Measurements from ENCODE around the gene LHX3. TPM values are rescaled to one million over a fixed set of nuclear protein-coding genes. Genes with fewer than 3 reads are reported as not detected.

LHX3 gene
- total RNA-seq, 1 experiment from 2014 or later = 0.22 TPM

GRCh38 chr9:136210276-136210675 lies 5.3 kb upstream of the LHX3 start:
- no TSS peak for BruUV-seq (replicated peaks)
- TF ChIP-seq CTCF (conservative IDR thresholded peaks at IDR 0.05) (no peak), EZH2 (IDR thresholded peaks at IDR 0.05; ENCODE audit: low read depth) (no peak)
- DNase-seq = no peak
- H2AFZ ChIP-seq = no peak overlapping the region
- intact Hi-C loops (cut with micrococcal nuclease; ENCODE audit: unreplicated experiment) = no loop called here
- no peak overlapping the region for H3K27ac ChIP-seq
- no peaks in the 10 kb centered on the region; the same call in 1 of the 2 replicates for H3F3A ChIP-seq (ENCODE audit: insufficient read depth, low read depth)
- peaks cover 17% of the 10 kb centered on the region for H4K20me1 ChIP-seq (ENCODE audit: insufficient read depth)
- no peaks in the 10 kb centered on the region for H3K27me3 ChIP-seq (ENCODE audit: insufficient read depth, low read depth)
- no peaks in the 10 kb centered on the region for H3K9me3 ChIP-seq (ENCODE audit: insufficient read depth, low read depth)
- H3K36me3 ChIP-seq (ENCODE audit: low read depth) = peaks cover 7% of the 10 kb centered on the region; the same call in 1 of the 2 replicates
- POLR2A ChIA-PET (ENCODE audit: unreplicated experiment) = no interaction called here
- no peak overlapping the region for H3K4me3 ChIP-seq
- no peak overlapping the region for H3K4me2 ChIP-seq
- CTCF ChIA-PET = no interaction called here
- no peaks in the 10 kb centered on the region for H3K9me2 ChIP-seq (ENCODE audit: insufficient read depth)
- H3K4me1 ChIP-seq (replicated peaks; ENCODE audit: insufficient read depth) = no peaks in the 10 kb centered on the region
- H3K79me2 ChIP-seq (ENCODE audit: low read depth) = no peaks in the 10 kb centered on the region

GRCh38 chr9:136209786-136210185 lies 4.9 kb upstream of the LHX3 start:
- H3K27me3 ChIP-seq (ENCODE audit: insufficient read depth, low read depth) = no peaks in the 10 kb centered on the region
- ChIA-PET POLR2A (ENCODE audit: unreplicated experiment) (no interaction called here), CTCF (no interaction called here)
- H3K4me1 ChIP-seq (replicated peaks; ENCODE audit: insufficient read depth) = no peaks in the 10 kb centered on the region
- H3K9me3 ChIP-seq (ENCODE audit: insufficient read depth, low read depth) = no peaks in the 10 kb centered on the region
- no peak overlapping the region for H3K4me2 ChIP-seq
- no peak for TF ChIP-seq EZH2 (IDR thresholded peaks at IDR 0.05; ENCODE audit: low read depth)
- TF ChIP-seq CTCF (conservative IDR thresholded peaks at IDR 0.05) = no peak
- H2AFZ ChIP-seq = no peak overlapping the region
- H4K20me1 ChIP-seq (ENCODE audit: insufficient read depth) = peaks cover 17% of the 10 kb centered on the region
- H3K36me3 ChIP-seq (ENCODE audit: low read depth) = peaks cover 7% of the 10 kb centered on the region; the same call in 1 of the 2 replicates
- DNase-seq = no peak
- no peak overlapping the region for H3K4me3 ChIP-seq
- BruUV-seq (replicated peaks) = no TSS peak
- H3K9me2 ChIP-seq (ENCODE audit: insufficient read depth) = no peaks in the 10 kb centered on the region
- no peaks in the 10 kb centered on the region for H3K79me2 ChIP-seq (ENCODE audit: low read depth)
- H3K27ac ChIP-seq = no peak overlapping the region
- no peaks in the 10 kb centered on the region; the same call in 1 of the 2 replicates for H3F3A ChIP-seq (ENCODE audit: insufficient read depth, low read depth)
- intact Hi-C loops (cut with micrococcal nuclease; ENCODE audit: unreplicated experiment) = no loop called here

- Histone ChIP-seq H3K79me2 (ENCODE audit: low read depth) (no peaks in the 10 kb centered on the region), H3K36me3 (ENCODE audit: low read depth) (peaks cover 4% of the 10 kb centered on the region; the same call in 1 of the 2 replicates), H3F3A (ENCODE audit: insufficient read depth, low read depth) (no peaks in the 10 kb centered on the region; the same call in 1 of the 2 replicates), H2AFZ (no peak overlapping the region), H3K9me2 (ENCODE audit: insufficient read depth) (no peaks in the 10 kb centered on the region), H3K4me1 (replicated peaks; ENCODE audit: insufficient read depth) (no peaks in the 10 kb centered on the region), H4K20me1 (ENCODE audit: insufficient read depth) (peaks cover 17% of the 10 kb centered on the region), H3K9me3 (ENCODE audit: insufficient read depth, low read depth) (no peaks in the 10 kb centered on the region), H3K27ac (no peak overlapping the region), H3K27me3 (ENCODE audit: insufficient read depth, low read depth) (no peaks in the 10 kb centered on the region), H3K4me3 (no peak overlapping the region), H3K4me2 (no peak overlapping the region)
- BruUV-seq (replicated peaks) = no TSS peak
- DNase-seq = no peak
- ChIA-PET CTCF (no interaction called here), POLR2A (ENCODE audit: unreplicated experiment) (no interaction called here)
- TF ChIP-seq CTCF (conservative IDR thresholded peaks at IDR 0.05) (no peak), EZH2 (IDR thresholded peaks at IDR 0.05; ENCODE audit: low read depth) (no peak)
- intact Hi-C loops (cut with micrococcal nuclease; ENCODE audit: unreplicated experiment) = no loop called here
Observed at GRCh38 chr9:136209232-136209631, 4.3 kb upstream of the LHX3 start.

All from PC-9 (cell line).